GM12878 (cell line): ENCODE data around the gene SLX4IP. TPM values are rescaled to one million over a fixed set of nuclear protein-coding genes. Genes with fewer than 3 reads are reported as not detected.

ENCODE experiments used
- ATAC-seq: fragments of 200-7000 bp; cut with Tn5 transposase; 3 replicates; pipeline ENCODE4 v1.9.1; 2020; ENCODE audit warnings: mild to moderate bottlenecking, moderate library complexity
- BruUV-seq: library from RNA; stranded (reverse); fragments of 400-500 nt; replicated peaks from 2 replicates; lab custom pipeline; 2021; lab: Mats Ljungman, UMichigan
- CTCF ChIA-PET: fragments of 300-600 bp; sonication (Branson Sonifier 250); formaldehyde crosslinking; extraction: SDS; loops from one replicate; lab custom pipeline; 2021; ENCODE audit warnings: inconsistent platforms; lab: Yijun Ruan, JAX
- POLR2A ChIA-PET: fragments of 350-600 bp; formaldehyde crosslinking; extraction: SDS; loops from one replicate; lab custom pipeline; 2021; ENCODE audit warnings: inconsistent platforms; lab: Charles Lee
- RAD21 ChIA-PET: fragments of 300-600 bp; sonication (Branson Sonifier 250); formaldehyde crosslinking; loops from one replicate; lab custom pipeline; 2023; ENCODE audit warnings: antibody characterized with exemption; ENCODE audit not compliant: unreplicated experiment; lab: Charles Lee
- SMC1A ChIA-PET: fragments of 300-600 bp; sonication (Branson Sonifier 250); formaldehyde crosslinking; loops from one replicate; lab custom pipeline; 2023; ENCODE audit not compliant: unreplicated experiment, uncharacterized antibody; lab: Charles Lee
- DNase-seq: peaks from one replicate; pipeline ENCODE4 v3.0.0-alpha.2; 2011; ENCODE audit warnings: low read depth, low spot score
- FAIRE-seq: peaks from 3 replicates; lab custom pipeline; 2011; peaks lifted over from hg19 to GRCh38; lab: Jason Lieb, UNC
- H2AFZ ChIP-seq: 2 replicates; pipeline ENCODE4 v1.6.0; 2011; ENCODE audit warnings: low read depth, low read length, control low read depth; ENCODE audit not compliant: control insufficient read depth
- H3K27ac ChIP-seq: 2 replicates; pipeline ENCODE4 v1.5.1; 2011; ENCODE audit warnings: control low read depth; ENCODE audit not compliant: control insufficient read depth, insufficient read depth
- H3K27me3 ChIP-seq, 2 experiments: replicated peaks in 1 of 2; 2 replicates each; pipeline versions ENCODE4 v1.6.0 to v1.6.1; 2011; ENCODE audit warnings: low read length in 1 of 2; ENCODE audit not compliant: control insufficient read depth in 2 of 2, insufficient read depth in 2 of 2
- H3K36me3 ChIP-seq, 2 experiments: 2 replicates each; pipeline ENCODE4 v1.5.1; 2011; ENCODE audit warnings: low read length in 1 of 2; ENCODE audit not compliant: control insufficient read depth in 2 of 2, insufficient read depth in 2 of 2
- H3K4me1 ChIP-seq: 2 replicates; pipeline ENCODE4 v1.6.1; 2011; ENCODE audit warnings: mild to moderate bottlenecking, low read length, moderate library complexity, mixed read lengths; ENCODE audit not compliant: control insufficient read depth, insufficient read depth
- H3K4me2 ChIP-seq: 2 replicates; pipeline ENCODE4 v1.6.0; 2011; ENCODE audit warnings: control low read depth; ENCODE audit not compliant: control insufficient read depth, insufficient read depth
- H3K4me3 ChIP-seq: fragments of 200-600 bp; sonication (generic); 2 replicates; pipeline ENCODE4 v1.5.1; 2016
- H3K79me2 ChIP-seq: 2 replicates; pipeline ENCODE4 v1.6.0; 2011; ENCODE audit warnings: low read length; ENCODE audit not compliant: control insufficient read depth, insufficient read depth
- H3K9ac ChIP-seq: 2 replicates; pipeline ENCODE4 v1.8.0; 2011; ENCODE audit warnings: low read length, control low read depth, mixed read lengths; ENCODE audit not compliant: control insufficient read depth, insufficient read depth
- H3K9me3 ChIP-seq: replicated peaks from 3 replicates; pipeline ENCODE4 v1.5.1; 2011; ENCODE audit warnings: mild to moderate bottlenecking, low read length; ENCODE audit not compliant: control insufficient read depth, insufficient read depth
- H4K20me1 ChIP-seq: 2 replicates; pipeline ENCODE4 v1.6.0; 2011; ENCODE audit not compliant: control insufficient read depth, insufficient read depth
- BCL11A ChIP-seq: IDR thresholded peaks from 2 replicates; pipeline ENCODE4 v1.6.1; 2011; ENCODE audit warnings: low read depth, low read length
- CBX3 ChIP-seq: fragments of 200-600 bp; sonication (generic); IDR thresholded peaks from 2 replicates; pipeline ENCODE4 v1.6.1; 2016; ENCODE audit warnings: low read depth, borderline replicate concordance
- JUNB ChIP-seq: IDR thresholded peaks from 2 replicates; pipeline ENCODE4 v1.6.1; 2016; ENCODE audit warnings: antibody characterized with exemption, mild to moderate bottlenecking
- NFYB ChIP-seq: IDR thresholded peaks from 2 replicates; pipeline ENCODE4 v1.6.1; 2011; ENCODE audit warnings: low read depth, mild to moderate bottlenecking, low read length, improper control_type of control experiment, moderate library complexity; ENCODE audit not compliant: insufficient read depth
- POLR2AphosphoS5 ChIP-seq: IDR thresholded peaks from 2 replicates; pipeline ENCODE4 v1.6.1; 2011; ENCODE audit warnings: mild to moderate bottlenecking, low read length, inconsistent platforms
- RAD21 ChIP-seq: IDR thresholded peaks from 2 replicates; pipeline ENCODE4 v1.6.1; 2011; ENCODE audit warnings: mild to moderate bottlenecking, low read depth, low read length, moderate library complexity; ENCODE audit not compliant: insufficient read depth
- RFX5 ChIP-seq: IDR thresholded peaks from 2 replicates; pipeline ENCODE4 v1.6.1; 2011; ENCODE audit warnings: low read depth, low read length, improper control_type of control experiment
- WGBS: methylation state at CpG from one replicate; pipeline ENCODE4 v1.1.6; 2016; ENCODE audit warnings: low lambda C conversion rate; ENCODE audit not compliant: insufficient replicate concordance, insufficient coverage; ENCODE audit errors: missing lambda C conversion rate; 5-methylcytosine and 5-hydroxymethylcytosine counted together
- in situ Hi-C: fragments of 300-500 bp; cut with MboI; formaldehyde crosslinking; loops from 9 replicates; pipeline ENCODE4 v1.14.3; 2018; ENCODE audit warnings: mixed read lengths
- intact Hi-C: fragments of 100-400 bp; cut with micrococcal nuclease; formaldehyde crosslinking; loops from one replicate; pipeline ENCODE4 v1.14.2; 2022; ENCODE audit not compliant: unreplicated experiment
- polyA plus RNA-seq, 11 experiments: library from polyadenylated mRNA; depleted of rRNA in 4 of 11; unstranded in 6 of 11; stranded (reverse) in 5 of 11; fragments of >200 nt; fragmentation: Nextera tagmentation in 4 of 11; fragmentation: Illumina TruSeq in 1 of 11; extraction: Ambion mirVana in 4 of 11; extraction: Trizol in 1 of 11; gene quantifications; 1 replicate in 1 of 11; 2 replicates in 10 of 11; pipeline versions ENCODE4 v1.2.1 to v1.2.3, GENCODE V29; 2011 to 2016; ENCODE audit warnings: inconsistent platforms in 2 of 11, missing spikeins in 2 of 11, low read depth in 1 of 11
- total RNA-seq, 4 experiments: library from RNA; depleted of rRNA in 3 of 4; stranded (reverse); fragments of >200 nt in 3 of 4; fragmentation: Illumina TruSeq in 1 of 4; extraction: Trizol in 1 of 4; gene quantifications; 2 replicates each; pipeline versions ENCODE4 v1.2.1 to v1.2.3, GENCODE V29; 2013 to 2021
- TF ChIP-seq, protein P1 (sequence below): fragments of 450-650 bp; IDR thresholded peaks from 2 replicates; pipeline ENCODE4 v1.6.1; 2017; ENCODE audit warnings: mild to moderate bottlenecking, low read depth, inconsistent platforms; ENCODE audit not compliant: poor library complexity, severe bottlenecking
- TF ChIP-seq, protein P2 (sequence below): IDR thresholded peaks from 2 replicates; pipeline ENCODE4 v1.6.1; 2011; ENCODE audit warnings: mild to moderate bottlenecking, low read depth, low read length, moderate library complexity; ENCODE audit not compliant: insufficient replicate concordance
- TF ChIP-seq, protein P3 (sequence below): IDR thresholded peaks from 2 replicates; pipeline ENCODE4 v1.6.1; 2012; ENCODE audit warnings: low read depth, low read length, improper control_type of control experiment
- TF ChIP-seq, protein P4 (sequence below): fragments of 150-350 bp; IDR thresholded peaks from 2 replicates; pipeline ENCODE4 v1.6.1; 2014; ENCODE audit warnings: mild to moderate bottlenecking, low read depth, low read length

Gene SLX4IP
- total and polyA plus RNA-seq, 10 of the 15 experiments (the other 5 are each of a cell fraction or from before 2014, with no cell fraction given), result 2.2 to 11.0 (median 6.3) TPM

DNA sequence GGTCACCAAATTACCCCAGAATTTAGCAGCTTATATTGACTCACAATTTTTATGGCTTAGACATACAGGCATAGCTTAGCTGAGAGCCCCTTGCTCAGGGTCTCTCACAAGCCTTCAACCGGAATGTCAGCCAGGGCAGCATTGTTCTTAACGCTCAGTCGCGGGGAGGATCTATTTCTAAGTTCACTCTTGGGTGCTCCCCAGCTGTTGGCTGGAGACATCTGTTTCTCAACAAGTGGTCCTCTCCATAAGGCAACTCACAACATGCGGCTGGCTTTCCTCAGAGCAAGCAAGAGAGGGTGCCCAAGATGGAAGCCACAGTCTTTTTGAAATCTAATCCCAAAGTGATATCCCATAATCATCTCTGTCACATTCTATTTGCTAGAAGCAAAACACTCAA is 46.6 kb downstream of the SLX4IP start (continued):
- TF ChIP-seq, protein P1, sequence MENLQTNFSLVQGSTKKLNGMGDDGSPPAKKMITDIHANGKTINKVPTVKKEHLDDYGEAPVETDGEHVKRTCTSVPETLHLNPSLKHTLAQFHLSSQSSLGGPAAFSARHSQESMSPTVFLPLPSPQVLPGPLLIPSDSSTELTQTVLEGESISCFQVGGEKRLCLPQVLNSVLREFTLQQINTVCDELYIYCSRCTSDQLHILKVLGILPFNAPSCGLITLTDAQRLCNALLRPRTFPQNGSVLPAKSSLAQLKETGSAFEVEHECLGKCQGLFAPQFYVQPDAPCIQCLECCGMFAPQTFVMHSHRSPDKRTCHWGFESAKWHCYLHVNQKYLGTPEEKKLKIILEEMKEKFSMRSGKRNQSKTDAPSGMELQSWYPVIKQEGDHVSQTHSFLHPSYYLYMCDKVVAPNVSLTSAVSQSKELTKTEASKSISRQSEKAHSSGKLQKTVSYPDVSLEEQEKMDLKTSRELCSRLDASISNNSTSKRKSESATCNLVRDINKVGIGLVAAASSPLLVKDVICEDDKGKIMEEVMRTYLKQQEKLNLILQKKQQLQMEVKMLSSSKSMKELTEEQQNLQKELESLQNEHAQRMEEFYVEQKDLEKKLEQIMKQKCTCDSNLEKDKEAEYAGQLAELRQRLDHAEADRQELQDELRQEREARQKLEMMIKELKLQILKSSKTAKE, result no peak
- TF ChIP-seq BCL11A (no peak), JUNB (no peak)
- TF ChIP-seq, protein P2, sequence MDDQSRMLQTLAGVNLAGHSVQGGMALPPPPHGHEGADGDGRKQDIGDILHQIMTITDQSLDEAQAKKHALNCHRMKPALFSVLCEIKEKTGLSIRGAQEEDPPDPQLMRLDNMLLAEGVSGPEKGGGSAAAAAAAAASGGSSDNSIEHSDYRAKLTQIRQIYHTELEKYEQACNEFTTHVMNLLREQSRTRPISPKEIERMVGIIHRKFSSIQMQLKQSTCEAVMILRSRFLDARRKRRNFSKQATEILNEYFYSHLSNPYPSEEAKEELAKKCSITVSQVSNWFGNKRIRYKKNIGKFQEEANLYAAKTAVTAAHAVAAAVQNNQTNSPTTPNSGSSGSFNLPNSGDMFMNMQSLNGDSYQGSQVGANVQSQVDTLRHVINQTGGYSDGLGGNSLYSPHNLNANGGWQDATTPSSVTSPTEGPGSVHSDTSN, result no peak
- TF ChIP-seq, protein P3, sequence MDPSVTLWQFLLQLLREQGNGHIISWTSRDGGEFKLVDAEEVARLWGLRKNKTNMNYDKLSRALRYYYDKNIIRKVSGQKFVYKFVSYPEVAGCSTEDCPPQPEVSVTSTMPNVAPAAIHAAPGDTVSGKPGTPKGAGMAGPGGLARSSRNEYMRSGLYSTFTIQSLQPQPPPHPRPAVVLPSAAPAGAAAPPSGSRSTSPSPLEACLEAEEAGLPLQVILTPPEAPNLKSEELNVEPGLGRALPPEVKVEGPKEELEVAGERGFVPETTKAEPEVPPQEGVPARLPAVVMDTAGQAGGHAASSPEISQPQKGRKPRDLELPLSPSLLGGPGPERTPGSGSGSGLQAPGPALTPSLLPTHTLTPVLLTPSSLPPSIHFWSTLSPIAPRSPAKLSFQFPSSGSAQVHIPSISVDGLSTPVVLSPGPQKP, result no peak
- TF ChIP-seq, all 136 proteins: peak for 0

DNA sequence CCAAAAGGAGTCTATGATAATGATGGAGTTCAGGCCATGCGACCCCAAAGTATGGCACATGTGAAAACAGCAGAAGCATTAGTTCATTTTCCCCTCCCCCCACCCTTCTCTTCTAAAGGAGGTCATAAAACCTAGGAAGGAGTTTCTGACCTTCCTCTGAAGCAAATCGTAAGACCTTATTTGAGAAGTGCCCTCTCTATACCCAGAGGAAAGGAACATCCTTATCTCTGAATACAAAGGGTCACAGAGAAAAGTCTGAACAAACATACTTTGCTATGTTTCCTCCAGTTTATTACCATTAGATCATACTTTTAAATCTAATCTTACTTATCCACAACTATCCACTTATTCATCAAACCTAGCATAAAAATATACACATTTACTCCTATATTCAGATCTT is 48.6 kb downstream of the SLX4IP start:
- no peak overlapping the region for H3K4me2 ChIP-seq
- H3K79me2 ChIP-seq, result peaks cover 1% of the 10 kb centered on the region; the same call in 1 of the 2 replicates
- H4K20me1 ChIP-seq, result no peaks in the 10 kb centered on the region
- DNase-seq, result no peak
- H3K9me3 ChIP-seq, result no peaks in the 10 kb centered on the region
- H3K9ac ChIP-seq, result no peak overlapping the region
- no TSS peak for BruUV-seq
- no peaks in the 10 kb centered on the region; a peak in 2 of 4 replicates for H3K36me3 ChIP-seq
- ChIA-PET RAD21 (no interaction called here), POLR2A (no interaction called here), CTCF (interaction anchor here (1.7 kb wide), 1 partner anchor 8 kb away, joined by 9 read pairs; no protein-coding TSS in a partner anchor), SMC1A (interaction anchor here (1.0 kb wide), 1 partner anchor 28 kb away, joined by 3 read pairs; no protein-coding TSS in a partner anchor)
- 100% methylated on average over 2 of the region's 2 CpGs for WGBS
- no peaks in the 10 kb centered on the region for H3K27me3 ChIP-seq
- FAIRE-seq, result no peak
- intact Hi-C loops (no loop called here), in situ Hi-C loops (no loop called here)
- no peak overlapping the region for H3K4me3 ChIP-seq
- TF ChIP-seq RAD21 (no peak), RFX5 (no peak), CBX3 (no peak), POLR2AphosphoS5 (no peak), NFYB (no peak)
- TF ChIP-seq, protein P3, result no peak
- TF ChIP-seq, protein P2, result no peak
- TF ChIP-seq, protein P4, sequence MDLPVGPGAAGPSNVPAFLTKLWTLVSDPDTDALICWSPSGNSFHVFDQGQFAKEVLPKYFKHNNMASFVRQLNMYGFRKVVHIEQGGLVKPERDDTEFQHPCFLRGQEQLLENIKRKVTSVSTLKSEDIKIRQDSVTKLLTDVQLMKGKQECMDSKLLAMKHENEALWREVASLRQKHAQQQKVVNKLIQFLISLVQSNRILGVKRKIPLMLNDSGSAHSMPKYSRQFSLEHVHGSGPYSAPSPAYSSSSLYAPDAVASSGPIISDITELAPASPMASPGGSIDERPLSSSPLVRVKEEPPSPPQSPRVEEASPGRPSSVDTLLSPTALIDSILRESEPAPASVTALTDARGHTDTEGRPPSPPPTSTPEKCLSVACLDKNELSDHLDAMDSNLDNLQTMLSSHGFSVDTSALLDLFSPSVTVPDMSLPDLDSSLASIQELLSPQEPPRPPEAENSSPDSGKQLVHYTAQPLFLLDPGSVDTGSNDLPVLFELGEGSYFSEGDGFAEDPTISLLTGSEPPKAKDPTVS, result no peak
- no peak for ATAC-seq
- no peak overlapping the region for H3K27ac ChIP-seq
- H2AFZ ChIP-seq, result no peak overlapping the region
- peaks cover 3% of the 10 kb centered on the region; the same call in 1 of the 2 replicates for H3K4me1 ChIP-seq
